GM19193 (cell line): ENCODE results near the gene ZNF98.

Experiments
- POLR2A ChIP-seq: IDR thresholded peaks from 4 replicates; pipeline ENCODE4 v1.6.1; 2011; ENCODE audit not compliant: insufficient read depth, insufficient read length; ENCODE audit errors: extremely low read depth

ZNF98 gene

GRCh38 chr19:22422211-22422610, at the start of gene ZNF98:
TSS of gene ZNF98 (minus strand) at chr19:22422346. CDS start at chr19:22422224, 122 bp downstream.
- TF ChIP-seq POLR2A: no peak

DNA sequence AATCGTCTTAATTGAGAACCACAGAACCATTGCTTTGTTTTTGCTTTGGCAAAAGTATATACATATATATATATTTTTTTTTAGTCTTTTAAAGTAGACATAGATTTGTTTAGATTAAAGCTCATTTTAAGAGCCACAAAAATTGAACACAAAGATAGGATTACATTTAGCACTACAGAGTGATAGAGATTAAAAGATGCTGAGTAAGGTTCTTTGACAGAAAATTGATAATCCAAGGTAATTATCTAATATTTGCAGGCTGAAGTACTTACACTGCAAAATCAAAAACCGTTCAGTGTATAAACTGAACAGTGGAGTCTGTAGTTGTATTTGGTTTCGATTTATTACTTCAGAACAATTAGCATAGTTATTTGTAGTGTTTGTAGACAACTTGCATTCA, 24.5 kb upstream of the ZNF98 start:
- TF ChIP-seq POLR2A: no peak

GRCh38 chr19:22438011-22438410, 15.9 kb upstream of the ZNF98 start:
- no peak for TF ChIP-seq POLR2A

DNA sequence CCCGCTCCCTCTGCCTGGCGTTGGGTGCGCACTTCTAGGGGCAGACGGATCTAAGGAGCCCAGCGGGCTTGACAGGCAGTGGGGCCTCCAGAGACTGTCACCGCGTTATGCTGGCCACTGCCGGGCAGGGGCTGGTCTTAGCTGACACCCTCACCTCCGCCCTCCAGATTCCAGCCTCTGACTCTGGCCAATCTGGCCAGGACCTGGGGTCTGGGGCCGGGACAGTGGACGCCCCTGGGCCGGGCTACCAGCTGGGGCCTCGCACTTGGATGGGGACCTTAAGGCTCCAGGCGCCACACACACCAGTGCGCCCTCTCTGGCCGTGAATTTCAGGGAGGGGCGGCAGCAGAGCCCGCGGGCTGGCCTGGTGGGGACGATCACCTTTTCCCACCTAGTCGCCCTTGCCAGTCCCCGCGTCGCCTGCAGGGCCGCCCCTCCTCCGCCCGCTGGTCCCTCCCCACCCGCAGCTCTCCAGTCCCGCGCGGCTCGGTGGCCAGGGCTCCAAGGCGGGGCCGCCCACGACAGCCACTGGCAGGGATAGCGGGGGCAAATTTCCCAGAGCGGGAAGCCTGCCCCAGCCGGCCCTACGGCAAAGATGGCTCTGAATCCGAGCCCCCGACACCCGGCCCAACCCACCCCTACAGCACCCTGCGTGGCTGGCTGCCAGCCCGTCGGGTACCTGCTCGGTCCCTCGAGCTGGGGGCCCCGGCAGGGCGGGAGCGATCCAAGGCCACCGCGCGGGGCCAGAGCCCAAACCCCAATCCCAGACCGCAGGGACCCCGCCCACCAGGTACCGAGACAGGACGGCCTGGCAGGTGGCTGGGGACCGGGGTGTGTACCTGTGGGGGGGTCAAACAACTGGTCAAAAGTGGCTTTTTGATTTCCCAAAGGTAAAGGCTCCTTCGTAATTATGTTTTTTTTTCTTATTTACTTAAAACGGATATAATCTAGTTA, 6.1 kb upstream of the ZNF98 start:
- TF ChIP-seq POLR2A: no peak

DNA sequence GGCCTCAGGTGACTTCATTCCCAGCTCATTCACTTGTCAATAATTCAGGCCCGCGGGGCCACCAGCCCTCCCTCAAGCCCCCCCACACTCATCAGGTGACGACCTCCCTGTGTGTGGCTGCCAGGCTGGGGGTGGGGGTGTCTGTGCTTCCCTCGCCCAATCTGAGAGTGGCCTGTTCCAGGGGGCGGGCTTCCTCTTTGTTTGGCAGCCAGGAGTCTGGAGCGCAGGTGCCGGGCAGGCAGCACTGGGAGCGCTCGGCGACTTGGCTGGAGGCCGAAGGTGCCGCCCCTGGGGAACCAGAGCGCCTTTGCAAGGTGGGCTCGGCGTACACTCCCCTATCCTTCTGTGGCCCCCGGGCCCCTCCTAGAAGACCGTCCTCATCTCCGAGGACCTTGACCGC, 5.4 kb upstream of the ZNF98 start:
- TF ChIP-seq POLR2A: no peak

GRCh38 chr19:22426901-22427300, 4.8 kb upstream of the ZNF98 start:
- TF ChIP-seq POLR2A: no peak

- TF ChIP-seq POLR2A: no peak
These were observed 349 bp downstream of the ZNF98 start for GRCh38 chr19:22421797-22422196.

DNA sequence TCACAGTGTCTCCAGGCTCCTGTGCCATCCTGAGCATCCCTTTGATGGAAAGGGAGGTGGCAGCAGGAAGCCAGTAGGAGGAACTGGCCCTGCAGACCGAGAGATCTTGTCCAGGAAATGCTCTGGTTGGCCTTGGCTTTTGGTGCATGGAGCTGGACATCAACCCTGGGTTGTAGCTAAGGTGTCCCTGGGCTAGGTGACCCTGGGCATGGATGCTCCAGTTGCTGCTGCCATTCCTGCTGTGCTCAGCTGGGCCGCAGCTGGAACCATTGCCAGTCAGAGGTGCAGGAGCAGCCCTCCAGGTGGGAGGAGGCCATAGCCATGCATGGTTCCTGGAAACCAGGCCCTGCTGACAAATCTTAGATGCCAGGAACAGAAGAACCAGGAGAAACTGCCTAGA, 67.5 kb downstream of the ZNF98 start:
- no peak for TF ChIP-seq POLR2A
